NT2/D1 (cell line): ENCODE results near the gene NRP1.

Experiments used
- DNase-seq: peaks from one replicate; pipeline ENCODE4 v3.0.0-alpha.2; 2011; ENCODE audit warnings: low read depth, low spot score
- H3K27me3 ChIP-seq: 2 replicates; pipeline ENCODE4 v1.6.0; 2011; ENCODE audit warnings: mild to moderate bottlenecking; ENCODE audit not compliant: insufficient read length, insufficient read depth
- H3K36me3 ChIP-seq: 2 replicates; pipeline ENCODE4 v1.6.1; 2011; ENCODE audit warnings: mild to moderate bottlenecking, low read length, mixed read lengths; ENCODE audit not compliant: insufficient read depth, insufficient read length
- H3K4me1 ChIP-seq: 2 replicates; pipeline ENCODE4 v1.5.1; 2011; ENCODE audit not compliant: insufficient read depth, insufficient read length
- H3K4me3 ChIP-seq: 2 replicates; pipeline ENCODE4 v1.5.1; 2011; ENCODE audit warnings: low read depth; ENCODE audit not compliant: insufficient read length
- H3K9ac ChIP-seq: 2 replicates; pipeline ENCODE4 v1.6.0; 2011; ENCODE audit warnings: low read depth; ENCODE audit not compliant: insufficient read length
- H3K9me3 ChIP-seq: 2 replicates; pipeline ENCODE4 v1.5.1; 2011; ENCODE audit warnings: mild to moderate bottlenecking, low read length; ENCODE audit not compliant: insufficient read depth
- SUZ12 ChIP-seq: IDR thresholded peaks from 2 replicates; pipeline ENCODE4 v1.6.1; 2011; ENCODE audit not compliant: insufficient read length, insufficient read depth; ENCODE audit errors: extremely low read depth
- YY1 ChIP-seq: IDR thresholded peaks from 2 replicates; pipeline ENCODE4 v1.6.1; 2011; ENCODE audit not compliant: insufficient read length, insufficient read depth
- ZNF274 ChIP-seq: IDR thresholded peaks from 2 replicates; pipeline ENCODE4 v1.6.1; 2011; ENCODE audit warnings: mild to moderate bottlenecking, low read depth, low read length

NRP1 gene

DNA sequence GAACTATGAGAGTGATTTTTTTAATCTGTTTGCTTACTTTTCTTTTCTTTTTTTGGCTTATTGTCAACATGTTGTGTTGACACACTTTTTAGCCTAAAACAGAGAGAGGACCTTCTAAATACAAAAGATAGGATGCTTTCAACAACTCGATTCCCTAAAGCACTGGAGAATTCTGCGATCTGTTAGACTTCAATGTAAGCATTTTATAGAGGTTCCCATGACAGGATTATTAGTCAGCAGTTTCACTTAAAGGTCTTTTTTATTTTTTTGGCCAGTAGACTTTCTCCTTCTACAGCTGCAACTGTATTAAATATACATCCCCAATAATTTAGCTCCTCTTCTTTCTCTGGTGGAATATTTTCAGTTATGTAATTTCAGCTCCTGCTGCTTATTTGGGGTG, 12.7 kb upstream of the NRP1 start:
- Histone ChIP-seq H3K27me3 (no peaks in the 10 kb centered on the region), H3K9me3 (no peaks in the 10 kb centered on the region), H3K36me3 (no peaks in the 10 kb centered on the region), H3K4me3 (no peak overlapping the region), H3K9ac (no peak overlapping the region), H3K4me1 (no peaks in the 10 kb centered on the region)
- TF ChIP-seq YY1 (no peak), SUZ12 (no peak), ZNF274 (no peak)
- no peak for DNase-seq

DNA sequence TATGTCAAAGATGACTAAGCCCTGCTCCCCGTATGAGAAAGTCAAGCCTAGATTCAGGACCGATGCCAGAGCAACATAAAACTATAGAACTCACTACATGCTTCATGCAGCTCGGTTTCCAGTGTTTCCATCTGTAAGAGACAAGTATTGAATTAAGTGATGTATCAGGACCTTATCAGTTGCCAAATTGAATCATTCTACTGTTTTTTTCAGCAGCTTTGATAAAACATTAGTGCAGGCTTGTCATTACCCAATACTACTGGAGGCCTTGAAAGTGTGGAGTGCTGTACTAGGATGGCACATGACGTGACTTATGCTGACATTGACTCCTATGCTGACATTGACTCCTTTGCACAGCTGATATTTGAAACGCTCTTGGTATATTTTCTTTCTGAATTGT, 10.8 kb upstream of the NRP1 start:
- Histone ChIP-seq H3K27me3 (no peaks in the 10 kb centered on the region), H3K9ac (no peak overlapping the region), H3K36me3 (no peaks in the 10 kb centered on the region), H3K4me3 (no peak overlapping the region), H3K9me3 (no peaks in the 10 kb centered on the region), H3K4me1 (no peaks in the 10 kb centered on the region)
- no peak for DNase-seq
- TF ChIP-seq SUZ12 (no peak), ZNF274 (no peak)

DNA sequence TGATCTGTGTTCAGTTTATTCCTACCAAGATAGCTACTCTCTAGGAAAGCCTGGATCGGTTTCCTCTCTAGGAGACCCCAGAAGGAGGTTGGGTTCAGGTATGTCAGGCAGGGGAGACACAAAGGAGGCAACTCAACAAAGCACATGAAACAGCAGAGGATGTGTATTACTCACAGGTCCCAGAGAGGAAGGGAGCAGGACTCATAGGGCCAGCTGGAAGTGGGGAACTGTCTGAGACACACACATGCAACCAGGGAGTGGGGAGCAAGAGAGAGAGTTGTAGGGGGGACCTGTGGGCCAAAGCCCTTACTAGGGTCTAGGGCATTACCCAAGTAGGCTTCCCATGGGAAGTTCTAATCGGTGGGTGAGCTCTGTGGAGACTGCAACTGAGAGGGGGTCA, 10.2 kb upstream of the NRP1 start:
- no peak overlapping the region for H3K9ac ChIP-seq
- no peaks in the 10 kb centered on the region for H3K4me1 ChIP-seq
- TF ChIP-seq SUZ12 (no peak), ZNF274 (no peak), YY1 (no peak)
- no peak for DNase-seq
- H3K4me3 ChIP-seq, result no peak overlapping the region
- no peaks in the 10 kb centered on the region for H3K9me3 ChIP-seq
- no peaks in the 10 kb centered on the region for H3K36me3 ChIP-seq
- no peaks in the 10 kb centered on the region for H3K27me3 ChIP-seq

DNA sequence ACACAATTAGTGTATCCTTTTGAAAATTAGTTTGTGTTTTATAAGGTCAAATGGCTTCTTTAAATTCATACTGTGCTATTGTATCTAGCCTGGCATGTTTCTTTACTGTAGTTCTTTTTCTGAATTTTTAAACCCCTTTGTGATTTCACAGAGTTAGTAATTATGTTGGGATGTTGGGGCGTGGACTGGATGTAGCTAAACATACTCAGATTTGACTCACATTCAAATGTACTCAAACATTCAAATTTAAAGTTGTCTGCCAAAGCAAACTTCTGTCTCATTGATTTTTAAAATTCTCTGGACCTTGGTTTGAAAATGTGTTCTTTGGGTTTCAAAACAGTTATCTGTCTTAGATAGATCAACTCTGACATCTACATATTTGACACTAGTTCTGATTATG, 7.2 kb upstream of the NRP1 start:
- no peak overlapping the region for H3K4me3 ChIP-seq
- TF ChIP-seq ZNF274, result no peak
- no peak for TF ChIP-seq SUZ12
- TF ChIP-seq YY1, result no peak
- H3K9ac ChIP-seq, result no peak overlapping the region
- no peaks in the 10 kb centered on the region for H3K36me3 ChIP-seq
- DNase-seq, result no peak
- no peaks in the 10 kb centered on the region for H3K4me1 ChIP-seq
- no peaks in the 10 kb centered on the region for H3K9me3 ChIP-seq
- H3K27me3 ChIP-seq, result peaks cover 18% of the 10 kb centered on the region

DNA sequence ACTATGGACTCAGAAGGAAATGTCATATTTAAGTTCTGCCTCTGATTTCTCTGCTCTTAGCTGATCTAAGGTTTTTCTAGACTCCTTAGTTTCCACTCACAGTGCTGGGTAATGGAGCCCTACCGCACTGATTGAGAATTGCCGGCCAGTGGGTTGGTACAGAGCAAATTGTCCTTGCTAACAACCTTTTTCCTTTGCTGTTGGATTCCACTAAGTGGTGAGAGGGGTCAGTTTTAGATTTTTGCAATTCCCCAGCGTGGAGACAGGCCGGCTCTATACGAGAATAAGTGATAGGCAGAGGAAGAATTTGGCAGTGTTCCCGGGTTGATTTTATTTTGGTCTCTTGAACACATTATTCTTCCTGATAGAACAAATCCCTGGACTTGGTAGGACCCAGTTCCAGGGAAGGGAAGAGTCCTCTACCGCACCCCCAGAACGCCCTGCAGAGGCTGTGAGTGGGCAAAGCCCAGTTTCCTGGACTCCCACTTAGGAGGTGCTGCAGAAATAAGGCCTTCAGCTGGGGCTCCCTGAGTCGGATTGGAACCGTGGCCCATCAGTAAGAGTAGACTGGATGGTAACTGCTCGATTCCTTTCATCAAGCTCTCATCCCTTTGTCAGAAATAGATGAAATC, 3.0 kb upstream of the NRP1 start:
- Histone ChIP-seq H3K27me3 (peaks cover 55% of the 10 kb centered on the region), H3K9me3 (no peaks in the 10 kb centered on the region), H3K4me1 (no peaks in the 10 kb centered on the region), H3K36me3 (no peaks in the 10 kb centered on the region), H3K9ac (peak overlapping the region; percentile 63), H3K4me3 (peak overlapping the region; percentile 51)
- DNase-seq, result no peak
- TF ChIP-seq SUZ12 (no peak), YY1 (no peak), ZNF274 (no peak)

DNA sequence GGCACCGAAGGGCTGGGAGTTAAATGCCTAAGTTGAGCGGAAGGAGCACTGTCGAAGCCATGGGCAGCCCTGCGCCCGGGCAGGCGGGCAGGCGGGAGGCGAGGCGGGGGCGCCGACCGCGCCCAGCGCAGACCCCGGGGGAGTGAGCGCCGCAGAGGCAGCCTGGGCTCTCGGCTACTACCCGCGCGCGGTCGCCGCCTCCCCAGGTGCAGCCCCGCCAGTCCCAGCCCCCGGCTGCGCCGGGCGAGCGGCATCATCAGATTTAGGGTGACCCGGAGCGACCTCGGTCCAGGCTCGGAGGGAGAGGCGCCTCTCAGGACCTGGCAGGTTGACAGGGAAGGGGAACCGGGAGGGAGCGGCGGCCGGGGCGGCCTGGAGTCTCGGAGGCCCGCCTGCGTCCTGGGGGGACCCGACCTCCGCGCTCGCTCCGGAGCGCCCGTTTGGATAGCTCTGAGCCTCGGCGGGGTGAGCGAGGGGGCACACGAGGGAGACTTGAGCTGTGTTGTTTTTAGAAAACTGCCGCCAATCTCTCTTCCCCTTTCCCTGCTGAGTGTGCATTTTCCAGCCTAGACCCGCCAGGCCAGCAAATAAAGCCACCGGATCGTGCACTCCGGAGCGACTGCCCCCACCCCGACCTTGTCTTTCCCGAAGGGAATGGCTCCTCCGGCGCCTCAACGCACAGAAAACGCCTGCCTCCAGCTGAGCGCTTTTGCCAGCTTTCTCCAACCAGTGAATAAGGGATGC, 2.3 kb upstream of the NRP1 start:
- no peaks in the 10 kb centered on the region for H3K9me3 ChIP-seq
- DNase-seq, result no peak
- H3K27me3 ChIP-seq, result peaks cover 62% of the 10 kb centered on the region
- H3K4me3 ChIP-seq, result peak overlapping the region; percentile 51
- H3K36me3 ChIP-seq, result no peaks in the 10 kb centered on the region
- TF ChIP-seq SUZ12 (no peak), ZNF274 (no peak), YY1 (no peak)
- no peaks in the 10 kb centered on the region for H3K4me1 ChIP-seq
- H3K9ac ChIP-seq, result peak overlapping the region; percentile 63

DNA sequence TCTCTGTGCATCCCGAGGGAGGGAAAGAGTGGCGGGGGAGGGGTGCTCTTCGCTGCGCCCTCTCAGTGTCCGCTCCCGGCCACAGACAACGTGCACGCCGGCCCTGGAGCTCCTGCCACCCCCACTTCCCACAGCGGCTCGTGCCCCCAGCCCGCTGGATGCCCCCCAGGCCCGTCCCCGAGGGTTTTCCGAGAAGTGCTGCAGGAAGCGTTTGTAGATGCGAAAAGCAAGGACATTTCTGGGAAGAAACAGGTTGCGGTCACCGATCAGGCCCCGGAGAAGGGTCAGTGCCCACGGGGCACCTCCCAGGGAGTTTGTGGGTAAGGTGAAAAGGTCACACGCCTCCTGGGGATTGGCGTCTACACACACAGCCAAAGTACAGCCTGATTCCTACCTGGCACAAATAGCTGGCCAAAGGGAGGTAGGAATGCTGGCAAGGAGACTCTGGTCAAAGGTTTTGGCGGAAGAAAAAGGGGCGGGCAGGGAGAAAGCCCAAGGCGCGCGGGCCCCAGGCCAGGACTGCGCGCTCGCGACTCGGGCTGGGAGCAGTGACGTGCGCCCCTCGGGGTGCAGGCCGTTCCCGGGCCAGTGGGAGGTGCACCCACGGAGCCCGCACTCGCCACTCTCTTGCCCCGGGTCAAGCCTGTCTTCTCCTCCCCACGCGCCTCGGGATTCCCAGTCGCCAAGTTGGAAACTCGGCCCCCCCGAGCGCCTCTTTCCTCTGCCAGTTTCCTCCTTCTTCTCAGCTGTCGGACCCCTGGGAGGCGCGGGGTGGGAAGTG, 1.5 kb upstream of the NRP1 start:
- peak overlapping the region; percentile 67 for H3K9ac ChIP-seq
- H3K27me3 ChIP-seq, result peaks cover 69% of the 10 kb centered on the region

More for the DNA sequence above, 1.5 kb upstream of the NRP1 start:
- peak overlapping the region; percentile 51 for H3K4me3 ChIP-seq
- no peaks in the 10 kb centered on the region for H3K4me1 ChIP-seq
- TF ChIP-seq SUZ12 (no peak), ZNF274 (no peak), YY1 (no peak)
- DNase-seq, result no peak
- H3K9me3 ChIP-seq, result no peaks in the 10 kb centered on the region
- no peaks in the 10 kb centered on the region for H3K36me3 ChIP-seq
